Nucleus accumbens (tissue), 56 donors: ENCODE results near the gene PRR3.

ENCODE experiments used
- DNase-seq, 56 donors: peaks; one replicate each; lab custom pipeline; 2025; lab: John Stamatoyannopoulos, UW

PRR3 gene

GRCh38 chr6:30611150-30611855 is 54.2 kb downstream of the PRR3 start:
- peak in 1 of 56 donors; percentile 5 for DNase-seq

GRCh38 chr6:30611856-30612194 is 54.7 kb downstream of the PRR3 start:
- DNase-seq, result no peak

- DNase-seq, result no peak
These were observed 55.1 kb downstream of the PRR3 start for GRCh38 chr6:30612213-30612612.

GRCh38 chr6:30612687-30613248 is 55.7 kb downstream of the PRR3 start:
- no peak for DNase-seq
